Keratinocyte (primary cell): ENCODE results near the gene KIAA0586. TPM values are rescaled to one million over a fixed set of nuclear protein-coding genes. Genes with fewer than 3 reads are reported as not detected.
"Not testable (repeated sequence)": the region's sequence is repeated elsewhere in the genome, so short reads cannot be mapped to it uniquely, and the experiment has no call there.

Experiments used
- DNase-seq: peaks from one replicate; pipeline ENCODE4 v3.0.0-alpha.2; 2011; ENCODE audit warnings: low read depth, missing footprints, low spot score
- FAIRE-seq: peaks from 2 replicates; lab custom pipeline; 2011; peaks lifted over from hg19 to GRCh38; lab: Jason Lieb, UNC
- H2AFZ ChIP-seq: 2 replicates; pipeline ENCODE4 v1.6.0; 2012; ENCODE audit warnings: low read length, control low read depth, inconsistent platforms; ENCODE audit not compliant: control insufficient read depth
- H3K27ac ChIP-seq: 2 replicates; pipeline ENCODE4 v1.5.1; 2011; ENCODE audit warnings: low read length; ENCODE audit not compliant: control insufficient read depth, insufficient read depth
- H3K27me3 ChIP-seq: 3 replicates; pipeline ENCODE4 v1.6.0; 2011; ENCODE audit warnings: low read length; ENCODE audit not compliant: control insufficient read depth, insufficient read depth; ENCODE audit errors: extremely low read depth
- H3K36me3 ChIP-seq, 2 experiments: 2 replicates in 1 of 2; 3 replicates in 1 of 2; pipeline ENCODE4 v1.5.1; 2011; ENCODE audit warnings: low read length in 2 of 2, mild to moderate bottlenecking in 1 of 2; ENCODE audit not compliant: control insufficient read depth in 2 of 2, insufficient read depth in 2 of 2; ENCODE audit errors: extremely low read depth in 1 of 2
- H3K4me1 ChIP-seq: 3 replicates; pipeline ENCODE4 v1.5.1; 2011; ENCODE audit warnings: low read length; ENCODE audit not compliant: control insufficient read depth, insufficient read depth; ENCODE audit errors: extremely low read depth
- H3K4me2 ChIP-seq: 3 replicates; pipeline ENCODE4 v1.6.0; 2011; ENCODE audit warnings: low read depth, low read length; ENCODE audit not compliant: control insufficient read depth, insufficient read depth; ENCODE audit errors: extremely low read depth
- H3K4me3 ChIP-seq, 3 experiments: fragments of 200-600 bp in 1 of 3; sonication (generic) in 1 of 3; 2 replicates in 2 of 3; 3 replicates in 1 of 3; pipeline ENCODE4 v1.5.1; 2011 to 2016; ENCODE audit warnings: low read length in 3 of 3, mild to moderate bottlenecking in 3 of 3, control low read depth in 2 of 3, inconsistent platforms in 1 of 3, low read depth in 1 of 3, mixed read lengths in 1 of 3, mixed run types in 1 of 3, moderate library complexity in 1 of 3; ENCODE audit not compliant: control insufficient read depth in 2 of 3, insufficient read depth in 2 of 3; ENCODE audit errors: extremely low read depth in 1 of 3
- H3K79me2 ChIP-seq: 2 replicates; pipeline ENCODE4 v1.6.0; 2012; ENCODE audit warnings: low read length; ENCODE audit not compliant: control insufficient read depth, insufficient read depth
- H3K9ac ChIP-seq: 3 replicates; pipeline ENCODE4 v1.6.0; 2011; ENCODE audit warnings: low read length; ENCODE audit not compliant: control insufficient read depth, insufficient read depth; ENCODE audit errors: extremely low read depth
- H3K9me1 ChIP-seq: 3 replicates; pipeline ENCODE4 v1.6.0; 2011; ENCODE audit warnings: low read length; ENCODE audit not compliant: control insufficient read depth, insufficient read depth; ENCODE audit errors: extremely low read depth
- H3K9me3 ChIP-seq: 2 replicates; pipeline ENCODE4 v1.5.1; 2012; ENCODE audit warnings: low read depth, low read length; ENCODE audit not compliant: control insufficient read depth
- H4K20me1 ChIP-seq: 3 replicates; pipeline ENCODE4 v1.6.0; 2011; ENCODE audit warnings: low read length; ENCODE audit not compliant: control insufficient read depth, insufficient read depth; ENCODE audit errors: extremely low read depth
- CTCF ChIP-seq, 3 experiments: IDR thresholded peaks in 1 of 3; conservative IDR thresholded peaks in 1 of 3; optimal IDR thresholded peaks in 1 of 3; 2 replicates in 2 of 3; 3 replicates in 1 of 3; pipeline versions ENCODE3 to v1.5.1; 2011; ENCODE audit warnings: low read length in 3 of 3, mild to moderate bottlenecking in 3 of 3, moderate library complexity in 2 of 3, control low read depth in 1 of 3, inconsistent platforms in 1 of 3; ENCODE audit not compliant: insufficient read depth in 2 of 3; ENCODE audit errors: extremely low read depth in 1 of 3
- EZH2 ChIP-seq: IDR thresholded peaks from one replicate; pipeline ENCODE4 v1.6.1; 2012; ENCODE audit warnings: inconsistent platforms, mild to moderate bottlenecking, low read length, moderate library complexity
- dilution Hi-C: fragments of 300-500 bp; cut with MboI; formaldehyde crosslinking; loops from one replicate; pipeline ENCODE4 v1.7.0; 2020; ENCODE audit warnings: low sequenced_read_pairs; ENCODE audit not compliant: extremely low pct_ligation_motif_present
- polyA plus RNA-seq, 5 experiments: library from polyadenylated mRNA; depleted of rRNA in 3 of 5; stranded (reverse) in 3 of 5; stranded (forward) in 1 of 5; unstranded in 1 of 5; fragments of >200 nt; gene quantifications; 1 replicate in 1 of 5; 2 replicates in 3 of 5; 3 replicates in 1 of 5; pipeline versions ENCODE4 v1.2.1 to v1.2.3, GENCODE V29; 2011 to 2012; ENCODE audit warnings: missing spikeins in 2 of 5, low read depth in 1 of 5, low replicate concordance in 1 of 5

The KIAA0586 gene
- polyA plus RNA-seq, 1 donor (not counting 4 experiments of a cell fraction or from before 2014, with no cell fraction given), result 12.4 TPM

GRCh38 chr14:58477653-58478052 lies 50.1 kb downstream of the KIAA0586 start:
- Histone ChIP-seq H4K20me1 (no peaks in the 10 kb centered on the region), H3K27ac (no peak overlapping the region), H3K9ac (no peak overlapping the region), H3K9me3 (no peaks in the 10 kb centered on the region), H3K4me1 (no peaks in the 10 kb centered on the region), H3K79me2 (no peaks in the 10 kb centered on the region), H3K27me3 (no peaks in the 10 kb centered on the region), H3K36me3 (peaks cover 3 to 4% of the 10 kb centered on the region in 2 experiments), H3K9me1 (no peaks in the 10 kb centered on the region), H2AFZ (no peak overlapping the region), H3K4me3 (no peak overlapping the region), H3K4me2 (no peak overlapping the region)
- dilution Hi-C loops, result no loop called here
- TF ChIP-seq CTCF (optimal IDR thresholded peaks at IDR 0.05 in 1 of 3, IDR thresholded peaks at IDR 0.05 in 1 of 3, conservative IDR thresholded peaks at IDR 0.05 in 1 of 3; ENCODE audit: extremely low read depth in 1 of 3, insufficient read depth in 2 of 3, low read length in 3 of 3), result no peak
- FAIRE-seq (no peak), DNase-seq (no peak)

GRCh38 chr14:58478329-58478728 lies 50.8 kb downstream of the KIAA0586 start:
- H3K36me3 ChIP-seq, FAIRE-seq: not testable (repeated sequence)

GRCh38 chr14:58479975-58480374 lies 52.5 kb downstream of the KIAA0586 start:
- Histone ChIP-seq H3K4me1 (no peaks in the 10 kb centered on the region), H3K36me3 (peaks cover 3 to 4% of the 10 kb centered on the region in 2 experiments), H3K79me2 (no peaks in the 10 kb centered on the region), H3K27me3 (no peaks in the 10 kb centered on the region), H2AFZ (no peak overlapping the region), H3K4me3 (no peak overlapping the region), H3K9me3 (no peaks in the 10 kb centered on the region), H3K9me1 (no peaks in the 10 kb centered on the region), H3K9ac (no peak overlapping the region), H4K20me1 (no peaks in the 10 kb centered on the region), H3K4me2 (no peak overlapping the region), H3K27ac (no peak overlapping the region)
- dilution Hi-C loops, result no loop called here
- DNase-seq, result no peak
- no peak for TF ChIP-seq EZH2
- no peak for FAIRE-seq

More at GRCh38 chr14:58478329-58478728, 50.8 kb downstream of the KIAA0586 start:
- H3K4me3 ChIP-seq, H3K4me2 ChIP-seq, dilution Hi-C loops, H3K27ac ChIP-seq, H3K27me3 ChIP-seq, H3K4me1 ChIP-seq, H2AFZ ChIP-seq, DNase-seq, H3K9me1 ChIP-seq, H3K79me2 ChIP-seq, H3K9me3 ChIP-seq, H4K20me1 ChIP-seq, H3K9ac ChIP-seq: not testable (repeated sequence)
